ENCODE results near the gene SLC2A9.

GRCh38 chr4:9826551-9826950, 194.7 kb downstream of the SLC2A9 start:
- TF ChIP-seq, protein P1, sequence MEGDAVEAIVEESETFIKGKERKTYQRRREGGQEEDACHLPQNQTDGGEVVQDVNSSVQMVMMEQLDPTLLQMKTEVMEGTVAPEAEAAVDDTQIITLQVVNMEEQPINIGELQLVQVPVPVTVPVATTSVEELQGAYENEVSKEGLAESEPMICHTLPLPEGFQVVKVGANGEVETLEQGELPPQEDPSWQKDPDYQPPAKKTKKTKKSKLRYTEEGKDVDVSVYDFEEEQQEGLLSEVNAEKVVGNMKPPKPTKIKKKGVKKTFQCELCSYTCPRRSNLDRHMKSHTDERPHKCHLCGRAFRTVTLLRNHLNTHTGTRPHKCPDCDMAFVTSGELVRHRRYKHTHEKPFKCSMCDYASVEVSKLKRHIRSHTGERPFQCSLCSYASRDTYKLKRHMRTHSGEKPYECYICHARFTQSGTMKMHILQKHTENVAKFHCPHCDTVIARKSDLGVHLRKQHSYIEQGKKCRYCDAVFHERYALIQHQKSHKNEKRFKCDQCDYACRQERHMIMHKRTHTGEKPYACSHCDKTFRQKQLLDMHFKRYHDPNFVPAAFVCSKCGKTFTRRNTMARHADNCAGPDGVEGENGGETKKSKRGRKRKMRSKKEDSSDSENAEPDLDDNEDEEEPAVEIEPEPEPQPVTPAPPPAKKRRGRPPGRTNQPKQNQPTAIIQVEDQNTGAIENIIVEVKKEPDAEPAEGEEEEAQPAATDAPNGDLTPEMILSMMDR (IDR thresholded peaks at IDR 0.05; ENCODE audit: insufficient read depth, low read depth, low read length): no peak
- no peak for TF ChIP-seq EZH2 (IDR thresholded peaks at IDR 0.05; ENCODE audit: insufficient read depth, low read length)

Data from astrocyte (in vitro differentiated cells and primary cell).